TTC549 (cell line): ENCODE measurements around the gene DOCK10.

ENCODE experiments used
- FAIRE-seq: peaks from 2 replicates; lab custom pipeline; 2012; peaks lifted over from hg19 to GRCh38; lab: Jason Lieb, UNC

The DOCK10 gene

GRCh38 chr2:224876522-224876921 lies 165.7 kb downstream of the DOCK10 start:
- FAIRE-seq, result no peak

GRCh38 chr2:224875841-224876240 lies 166.4 kb downstream of the DOCK10 start:
- FAIRE-seq, result no peak

- no peak for FAIRE-seq
Observed at GRCh38 chr2:224875153-224875552, 167.1 kb downstream of the DOCK10 start.

GRCh38 chr2:224871813-224872212 lies 170.5 kb downstream of the DOCK10 start:
- FAIRE-seq, result no peak

GRCh38 chr2:224870341-224870740 lies 171.9 kb downstream of the DOCK10 start:
- no peak for FAIRE-seq

- FAIRE-seq, result no peak
Observed at GRCh38 chr2:224869601-224870233, 172.6 kb downstream of the DOCK10 start.

- FAIRE-seq, result no peak
Observed at GRCh38 chr2:224865016-224865415, 177.3 kb downstream of the DOCK10 start.

GRCh38 chr2:224861266-224861665 lies 181.0 kb downstream of the DOCK10 start:
- no peak for FAIRE-seq

GRCh38 chr2:224860786-224861185 lies 181.5 kb downstream of the DOCK10 start:
- no peak for FAIRE-seq

- no peak for FAIRE-seq
Observed at GRCh38 chr2:224851811-224852210, 190.5 kb downstream of the DOCK10 start.

- no peak for FAIRE-seq
Observed at GRCh38 chr2:224850081-224850480, 192.2 kb downstream of the DOCK10 start.

GRCh38 chr2:224849264-224849663 lies 193.0 kb downstream of the DOCK10 start:
- FAIRE-seq, result no peak

GRCh38 chr2:224847961-224848850 lies 194.1 kb downstream of the DOCK10 start:
- FAIRE-seq, result no peak

GRCh38 chr2:224847381-224847780 lies 194.9 kb downstream of the DOCK10 start:
- no peak for FAIRE-seq

- FAIRE-seq, result no peak
Observed at GRCh38 chr2:224846686-224847085, 195.6 kb downstream of the DOCK10 start.

GRCh38 chr2:224846161-224846560 lies 196.1 kb downstream of the DOCK10 start:
- FAIRE-seq, result no peak

GRCh38 chr2:224843141-224843540 lies 199.1 kb downstream of the DOCK10 start:
- no peak for FAIRE-seq

GRCh38 chr2:224841910-224842309 lies 200.4 kb downstream of the DOCK10 start:
- FAIRE-seq, result no peak

- FAIRE-seq, result no peak
Observed at GRCh38 chr2:224838335-224838734, 203.9 kb downstream of the DOCK10 start.

GRCh38 chr2:224837558-224837957 lies 204.7 kb downstream of the DOCK10 start:
- FAIRE-seq, result no peak

- FAIRE-seq, result no peak
Observed at GRCh38 chr2:224837066-224837465, 205.2 kb downstream of the DOCK10 start.

GRCh38 chr2:224836263-224836662 lies 206.0 kb downstream of the DOCK10 start:
- no peak for FAIRE-seq

- no peak for FAIRE-seq
Observed at GRCh38 chr2:224835405-224835804, 206.9 kb downstream of the DOCK10 start.

- FAIRE-seq, result no peak
Observed at GRCh38 chr2:224833986-224834385, 208.3 kb downstream of the DOCK10 start.
